Activated T-cell treated with anti-CD3 and anti-CD28 coated beads, Interleukin-2, amount 50 U/mL, for 24 hours (primary cell): ENCODE data around the gene RNF130.

Source experiments
- DNase-seq: peaks from one replicate; pipeline ENCODE4 v3.0.0-alpha.2; 2020
- H3K27ac Mint-ChIP-seq: 2 replicates; pipeline ENCODE4 v1.8.0; 2020; ENCODE audit warnings: mild to moderate bottlenecking, mixed read lengths
- H3K27me3 Mint-ChIP-seq: 2 replicates; pipeline ENCODE4 v1.8.0; 2020; ENCODE audit warnings: mixed read lengths
- H3K36me3 Mint-ChIP-seq: 2 replicates; pipeline ENCODE4 v1.8.0; 2020; ENCODE audit warnings: low read depth, mixed read lengths
- H3K4me1 Mint-ChIP-seq: 2 replicates; pipeline ENCODE4 v1.8.0; 2020; ENCODE audit warnings: low read depth, mixed read lengths
- H3K4me3 Mint-ChIP-seq: 2 replicates; pipeline ENCODE4 v1.8.0; 2020; ENCODE audit warnings: mild to moderate bottlenecking, moderate library complexity, mixed read lengths
- H3K9me3 Mint-ChIP-seq: 2 replicates; pipeline ENCODE4 v1.8.0; 2020; ENCODE audit warnings: mixed read lengths

RNF130 gene

DNA sequence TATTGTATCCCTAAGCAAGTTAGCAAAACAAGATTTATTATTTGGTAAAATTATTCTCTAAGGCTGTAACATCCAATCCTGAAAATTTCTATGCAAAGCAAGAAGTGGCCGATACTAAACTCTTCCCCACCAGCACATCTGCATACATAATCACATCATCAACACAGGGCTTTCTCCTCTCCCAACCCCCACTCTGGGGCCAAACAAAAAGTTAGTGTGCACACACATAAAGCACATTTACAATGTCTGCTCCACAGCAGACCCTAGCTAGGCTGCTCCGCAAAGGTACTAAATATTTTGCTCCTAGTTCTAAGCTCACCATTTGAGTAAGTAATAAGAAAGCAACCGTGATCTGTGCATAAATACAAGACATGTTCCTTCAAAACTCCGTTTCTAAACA is 3.6 kb downstream of the RNF130 start:
- peaks cover 35% of the 10 kb centered on the region for H3K4me1 Mint-ChIP-seq
- H3K36me3 Mint-ChIP-seq, result peaks cover 5% of the 10 kb centered on the region
- peaks cover 2% of the 10 kb centered on the region for H3K9me3 Mint-ChIP-seq
- H3K4me3 Mint-ChIP-seq, result no peak overlapping the region
- H3K27ac Mint-ChIP-seq, result no peak overlapping the region
- H3K27me3 Mint-ChIP-seq, result no peaks in the 10 kb centered on the region
- DNase-seq, result no peak

DNA sequence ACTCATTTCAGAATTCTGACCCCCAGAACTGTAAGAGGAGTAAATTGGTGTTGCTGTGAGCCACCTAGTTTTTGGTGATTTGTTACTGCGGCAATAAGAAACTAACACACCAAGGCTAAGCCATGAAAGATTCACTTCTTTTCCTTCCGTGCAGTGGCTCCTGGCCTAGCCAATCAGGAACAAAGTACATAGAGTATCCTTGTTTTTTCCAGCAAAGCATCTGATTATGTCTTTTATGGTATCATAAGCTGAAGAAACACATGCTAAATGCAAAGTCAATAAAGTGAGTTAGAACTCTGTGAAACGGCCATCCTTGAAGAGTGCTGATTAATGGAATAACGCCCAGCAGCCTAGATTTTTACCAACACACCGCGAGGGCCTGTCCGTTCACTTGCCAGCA is 11.4 kb downstream of the RNF130 start:
- Mint-ChIP-seq H3K36me3 (no peaks in the 10 kb centered on the region), H3K27me3 (no peaks in the 10 kb centered on the region), H3K4me1 (no peaks in the 10 kb centered on the region), H3K27ac (no peak overlapping the region), H3K4me3 (no peak overlapping the region), H3K9me3 (no peaks in the 10 kb centered on the region)
- DNase-seq, result no peak

DNA sequence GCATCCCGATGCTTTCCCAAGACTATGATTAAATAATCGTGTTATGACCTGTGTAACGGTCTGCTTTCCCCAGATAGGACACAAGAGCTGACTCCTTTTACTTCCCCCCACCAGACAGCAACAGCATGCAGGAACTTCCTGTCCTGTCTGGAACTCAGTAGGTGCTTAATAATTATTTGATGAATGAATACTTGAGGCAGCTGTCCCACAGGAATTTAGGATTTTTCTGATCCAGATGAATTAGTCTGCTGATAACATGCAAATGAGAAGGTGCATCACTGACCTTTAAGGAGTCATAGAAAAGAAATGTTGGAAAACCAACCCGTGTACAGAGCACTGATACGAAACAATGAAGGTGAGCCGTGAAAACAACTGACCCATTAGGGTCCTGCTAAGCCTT is 12.2 kb downstream of the RNF130 start:
- Mint-ChIP-seq H3K27me3 (no peaks in the 10 kb centered on the region), H3K27ac (no peak overlapping the region), H3K4me1 (peaks cover under 1% of the 10 kb centered on the region), H3K9me3 (no peaks in the 10 kb centered on the region), H3K4me3 (no peak overlapping the region), H3K36me3 (no peaks in the 10 kb centered on the region)
- DNase-seq, result no peak

DNA sequence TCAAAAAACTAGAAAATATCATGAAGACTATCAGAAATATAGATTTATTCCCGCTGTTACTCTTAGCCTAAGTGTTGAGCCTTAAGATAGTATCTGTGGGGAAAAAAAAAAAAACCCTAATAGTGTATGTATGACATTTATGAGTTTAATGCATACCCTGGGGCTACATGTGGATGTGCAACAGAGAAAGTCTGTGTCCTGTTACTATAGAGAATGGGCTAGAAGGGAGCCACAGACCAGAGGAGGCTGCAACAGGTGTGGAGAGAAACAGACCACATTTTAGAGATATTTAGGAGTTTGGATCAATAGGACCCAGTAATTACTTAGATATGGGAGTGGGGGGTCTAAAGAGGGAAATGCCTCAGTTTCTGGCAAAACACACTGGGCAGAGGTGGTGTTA is 15.4 kb downstream of the RNF130 start:
- Mint-ChIP-seq H3K27ac (no peak overlapping the region), H3K9me3 (no peaks in the 10 kb centered on the region), H3K27me3 (no peaks in the 10 kb centered on the region), H3K4me1 (peaks cover 12% of the 10 kb centered on the region), H3K36me3 (no peaks in the 10 kb centered on the region), H3K4me3 (no peak overlapping the region)
- DNase-seq, result no peak

DNA sequence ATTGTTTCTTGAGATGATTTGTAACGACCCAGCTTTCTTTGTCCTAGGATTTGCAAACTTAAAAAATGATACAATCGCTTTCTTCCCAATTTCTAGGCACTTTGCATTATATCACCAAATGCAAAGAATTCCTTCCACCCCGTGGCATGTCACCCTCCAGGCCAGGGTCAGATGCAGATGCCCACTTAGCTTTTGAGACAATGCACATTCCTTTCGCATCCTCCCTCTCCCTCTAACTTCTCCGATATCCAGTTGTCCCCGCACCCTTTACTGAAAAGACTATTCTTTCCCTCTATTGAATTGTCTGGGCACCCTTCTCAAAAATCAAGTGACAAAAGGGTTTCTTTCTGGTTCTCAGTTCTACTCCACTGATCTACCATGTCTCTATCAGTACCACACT is 17.3 kb downstream of the RNF130 start:
- Mint-ChIP-seq H3K4me3 (no peak overlapping the region), H3K27me3 (no peaks in the 10 kb centered on the region), H3K9me3 (no peaks in the 10 kb centered on the region), H3K27ac (no peak overlapping the region), H3K4me1 (peaks cover 15% of the 10 kb centered on the region), H3K36me3 (no peaks in the 10 kb centered on the region)
- no peak for DNase-seq

DNA sequence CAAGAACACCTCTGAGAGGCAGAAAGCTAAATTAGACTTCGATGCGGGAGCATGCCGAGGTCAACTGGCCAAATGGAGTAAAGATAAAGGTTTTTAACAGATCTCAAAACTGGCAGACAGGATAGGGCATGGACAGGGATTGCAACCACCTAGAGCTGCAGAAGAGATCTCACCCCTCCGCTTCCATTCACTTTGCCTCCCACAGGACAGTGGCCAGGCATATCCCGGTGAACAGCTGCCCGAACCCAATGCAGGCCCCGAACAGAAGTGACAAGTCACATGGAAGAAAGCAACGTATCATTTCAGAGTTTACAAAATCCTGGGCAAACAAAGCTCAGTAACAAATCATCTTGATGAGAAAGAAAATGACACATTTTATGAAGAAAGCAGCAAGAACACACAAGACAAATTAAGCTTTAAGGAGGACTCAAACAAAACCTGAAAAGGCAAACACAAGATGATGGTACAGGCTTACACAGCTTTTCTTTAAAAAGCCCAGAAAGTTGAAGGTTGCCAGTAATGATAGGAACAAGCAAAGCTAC is 18.4 kb downstream of the RNF130 start:
- H3K9me3 Mint-ChIP-seq, result no peaks in the 10 kb centered on the region
- no peaks in the 10 kb centered on the region for H3K36me3 Mint-ChIP-seq
- no peak overlapping the region for H3K4me3 Mint-ChIP-seq
- no peak for DNase-seq
- H3K4me1 Mint-ChIP-seq, result peaks cover 15% of the 10 kb centered on the region
- no peak overlapping the region for H3K27ac Mint-ChIP-seq
- no peaks in the 10 kb centered on the region for H3K27me3 Mint-ChIP-seq

DNA sequence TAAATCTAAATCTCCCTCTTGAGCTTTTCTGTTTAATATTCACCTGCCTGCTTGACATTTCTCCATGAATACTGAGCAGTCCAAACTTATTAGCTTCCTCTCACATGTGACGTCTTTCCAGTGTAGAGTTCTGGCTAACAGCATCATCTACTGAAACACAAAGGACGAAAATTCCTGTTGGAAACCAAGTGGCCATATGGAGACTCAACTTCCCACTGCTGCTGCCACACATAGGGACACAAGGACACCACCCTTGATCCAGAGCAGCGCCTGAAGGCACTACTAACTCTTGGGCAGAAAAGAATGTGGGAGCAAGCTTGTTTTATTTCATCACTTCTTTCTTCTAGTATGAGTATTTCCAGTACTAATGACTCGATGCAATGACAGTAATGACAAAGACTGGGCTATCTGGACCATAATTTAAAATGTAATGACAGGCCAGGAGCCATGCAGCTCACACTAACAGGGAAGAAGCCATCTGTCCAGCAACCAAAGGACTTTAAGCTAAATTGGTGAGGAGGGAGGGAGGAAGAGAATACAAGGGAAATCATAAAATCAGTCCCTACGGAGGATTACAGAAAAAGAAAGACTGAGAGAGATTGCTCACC is 19.2 kb downstream of the RNF130 start:
- Mint-ChIP-seq H3K4me1 (peaks cover 15% of the 10 kb centered on the region), H3K4me3 (no peak overlapping the region), H3K27me3 (no peaks in the 10 kb centered on the region), H3K36me3 (no peaks in the 10 kb centered on the region), H3K9me3 (no peaks in the 10 kb centered on the region), H3K27ac (no peak overlapping the region)
- no peak for DNase-seq

DNA sequence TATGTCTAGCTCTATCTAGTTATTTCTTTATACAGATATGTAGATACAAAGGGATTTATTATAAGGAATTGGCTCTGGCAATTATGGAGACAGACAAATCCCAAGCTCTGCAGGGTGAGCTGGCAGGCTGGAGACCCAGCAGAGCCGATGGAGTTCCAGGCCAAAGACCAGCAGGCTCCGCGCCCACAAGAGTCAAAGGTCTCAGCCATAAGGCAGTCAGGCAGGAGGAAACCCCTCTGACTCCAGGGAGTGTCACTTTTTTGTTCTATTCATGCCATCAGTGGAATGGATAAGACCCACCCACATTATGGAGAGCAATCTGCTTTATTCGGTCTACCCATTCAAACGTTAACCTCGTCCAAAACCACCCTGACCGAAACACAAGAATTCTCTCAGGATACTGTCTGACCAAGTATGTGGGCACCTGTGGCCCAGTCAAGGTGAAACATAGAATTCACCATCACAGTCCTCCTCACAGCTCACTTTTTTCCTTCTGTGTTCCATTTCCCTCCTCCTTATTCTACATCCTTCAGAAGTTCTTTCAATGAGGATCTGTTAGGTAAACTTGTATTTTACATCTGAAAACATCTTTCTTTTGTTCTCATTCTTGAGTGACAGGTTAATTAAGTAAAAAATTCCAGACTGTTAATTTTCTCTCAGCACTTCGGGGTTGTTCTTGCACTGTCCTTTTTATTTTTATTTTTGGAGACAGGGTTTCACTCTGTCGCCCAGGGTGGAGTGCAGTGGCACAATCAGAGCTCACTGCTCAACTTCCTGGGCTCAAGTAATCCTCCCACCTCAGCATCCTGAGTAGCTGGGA is 21.2 kb downstream of the RNF130 start:
- no peak overlapping the region for H3K4me3 Mint-ChIP-seq
- peaks cover 18% of the 10 kb centered on the region for H3K4me1 Mint-ChIP-seq
- no peaks in the 10 kb centered on the region for H3K27me3 Mint-ChIP-seq
- no peak for DNase-seq
- no peaks in the 10 kb centered on the region for H3K36me3 Mint-ChIP-seq
- no peaks in the 10 kb centered on the region for H3K9me3 Mint-ChIP-seq
- no peak overlapping the region for H3K27ac Mint-ChIP-seq

DNA sequence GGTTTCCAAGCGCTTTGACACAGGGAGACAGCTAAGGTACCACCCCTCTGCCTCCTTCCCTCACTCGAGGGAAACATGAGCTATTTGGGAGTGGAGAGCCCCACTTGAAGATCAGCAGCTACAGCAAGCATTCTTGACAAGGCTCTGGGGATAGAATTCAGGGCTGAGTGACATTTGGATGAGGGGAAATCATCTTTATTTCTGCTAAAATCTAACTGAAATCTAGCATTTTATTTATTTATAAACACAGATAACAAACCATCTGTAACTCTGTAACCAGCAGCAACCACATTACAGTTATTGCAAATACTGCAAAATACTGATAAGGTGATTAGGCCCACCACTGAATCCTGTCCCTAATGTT is 22.4 kb downstream of the RNF130 start:
- Mint-ChIP-seq H3K9me3 (no peaks in the 10 kb centered on the region), H3K27ac (no peak overlapping the region), H3K4me1 (peaks cover 16% of the 10 kb centered on the region), H3K4me3 (no peak overlapping the region), H3K36me3 (no peaks in the 10 kb centered on the region), H3K27me3 (no peaks in the 10 kb centered on the region)
- no peak for DNase-seq

DNA sequence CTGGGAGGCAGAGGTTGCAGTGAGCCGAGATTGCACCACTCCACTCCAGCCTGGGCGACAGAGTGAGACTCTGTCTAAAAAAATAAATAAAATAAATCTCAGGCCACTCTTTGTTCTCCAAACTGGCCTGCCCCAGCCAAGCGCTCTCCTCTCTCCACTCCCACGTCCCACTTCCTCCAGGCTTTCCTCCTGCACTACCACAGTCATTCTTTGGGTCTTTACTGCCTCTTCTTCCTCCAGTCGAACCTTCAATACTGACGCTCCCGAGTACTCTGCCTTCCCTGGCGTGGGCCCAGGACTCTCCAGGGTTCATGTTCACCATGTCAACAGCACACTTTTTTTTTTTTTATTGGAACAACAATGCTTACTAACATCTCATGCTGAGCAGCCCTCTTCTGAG is 23.9 kb downstream of the RNF130 start:
- H3K27ac Mint-ChIP-seq, result no peak overlapping the region
- no peak for DNase-seq
- no peak overlapping the region for H3K4me3 Mint-ChIP-seq

DNA sequence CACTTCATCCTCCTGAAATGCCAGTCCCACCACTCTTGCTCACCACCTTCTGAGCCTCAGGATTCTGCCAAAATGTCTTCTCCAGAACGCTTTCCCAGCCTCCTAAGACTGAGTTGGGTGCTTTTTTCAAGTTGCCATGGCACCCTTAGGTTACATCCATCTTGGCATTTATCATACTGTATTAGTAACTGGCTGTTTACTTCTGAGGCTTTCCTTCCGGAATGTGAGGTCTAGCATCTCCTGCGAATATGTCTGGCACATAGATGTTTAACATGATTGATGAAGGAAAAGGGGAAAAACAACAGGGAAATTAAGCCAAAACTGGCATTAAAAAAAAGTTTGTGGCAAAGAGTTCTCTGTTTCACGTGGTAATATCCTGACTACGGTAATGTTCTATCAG is 24.9 kb downstream of the RNF130 start:
- no peak for DNase-seq
- Mint-ChIP-seq H3K36me3 (no peaks in the 10 kb centered on the region), H3K4me3 (no peak overlapping the region), H3K27me3 (no peaks in the 10 kb centered on the region), H3K4me1 (peaks cover 6% of the 10 kb centered on the region), H3K9me3 (no peaks in the 10 kb centered on the region), H3K27ac (no peak overlapping the region)

More for the DNA sequence above, 23.9 kb downstream of the RNF130 start:
- H3K27me3 Mint-ChIP-seq, result no peaks in the 10 kb centered on the region
- H3K9me3 Mint-ChIP-seq, result no peaks in the 10 kb centered on the region
- H3K4me1 Mint-ChIP-seq, result peaks cover 13% of the 10 kb centered on the region
- no peaks in the 10 kb centered on the region for H3K36me3 Mint-ChIP-seq

DNA sequence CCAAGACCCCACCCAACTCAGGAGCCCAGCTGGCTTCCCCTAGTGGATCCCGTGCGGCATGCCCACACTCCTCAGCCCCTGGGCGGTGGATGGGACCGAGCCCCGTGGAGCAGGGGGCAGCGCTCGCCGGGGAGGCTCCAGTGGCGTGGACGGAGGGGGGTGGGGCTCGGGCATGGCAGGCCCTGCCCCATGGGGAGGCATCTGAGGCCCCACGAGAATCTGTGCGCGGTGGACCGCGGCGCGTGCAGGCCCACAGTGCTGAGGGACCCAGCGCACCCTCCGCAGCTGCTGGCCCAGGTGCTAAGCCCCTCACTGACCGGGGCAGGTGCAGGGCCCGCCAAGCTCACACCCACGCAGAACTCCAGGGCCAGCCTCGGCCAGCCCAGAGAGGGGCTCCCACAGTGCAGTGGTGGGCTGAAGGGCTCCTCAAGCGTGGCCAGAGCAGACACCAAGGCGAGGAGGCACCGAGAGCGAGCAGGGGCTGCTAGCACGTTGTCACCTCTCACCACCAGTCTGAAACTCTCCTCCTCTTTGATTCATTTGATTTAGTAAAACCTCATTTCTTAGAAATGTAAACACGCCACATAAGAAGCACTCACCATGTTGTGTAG is 25.6 kb downstream of the RNF130 start:
- H3K4me1 Mint-ChIP-seq, result peaks cover 6% of the 10 kb centered on the region
- no peaks in the 10 kb centered on the region for H3K27me3 Mint-ChIP-seq
- no peak overlapping the region for H3K4me3 Mint-ChIP-seq
- no peak for DNase-seq
- H3K9me3 Mint-ChIP-seq, result no peaks in the 10 kb centered on the region
- H3K27ac Mint-ChIP-seq, result no peak overlapping the region
- no peaks in the 10 kb centered on the region for H3K36me3 Mint-ChIP-seq

DNA sequence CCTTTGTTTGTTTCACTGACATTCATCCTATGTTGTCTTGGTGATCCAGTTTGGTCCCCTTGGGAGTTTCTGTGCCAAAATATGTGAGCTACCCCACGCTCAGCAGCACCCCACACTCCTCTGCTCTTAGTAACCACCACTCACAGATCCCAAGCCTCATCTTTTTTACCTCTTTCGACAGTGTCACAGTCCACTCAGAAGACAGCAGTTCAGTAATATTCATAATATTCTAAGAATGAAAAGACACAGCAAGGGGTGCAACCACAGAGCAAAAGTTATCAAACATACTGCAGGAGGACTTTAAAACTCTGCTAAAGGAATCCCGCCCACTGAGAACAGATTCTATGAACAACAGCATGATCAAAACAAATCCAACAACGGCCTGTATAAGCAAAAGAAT is 28.2 kb downstream of the RNF130 start:
- Mint-ChIP-seq H3K9me3 (no peaks in the 10 kb centered on the region), H3K36me3 (peaks cover 20% of the 10 kb centered on the region), H3K27ac (no peak overlapping the region), H3K4me3 (no peak overlapping the region), H3K4me1 (peaks cover 4% of the 10 kb centered on the region), H3K27me3 (no peaks in the 10 kb centered on the region)
- DNase-seq, result no peak

DNA sequence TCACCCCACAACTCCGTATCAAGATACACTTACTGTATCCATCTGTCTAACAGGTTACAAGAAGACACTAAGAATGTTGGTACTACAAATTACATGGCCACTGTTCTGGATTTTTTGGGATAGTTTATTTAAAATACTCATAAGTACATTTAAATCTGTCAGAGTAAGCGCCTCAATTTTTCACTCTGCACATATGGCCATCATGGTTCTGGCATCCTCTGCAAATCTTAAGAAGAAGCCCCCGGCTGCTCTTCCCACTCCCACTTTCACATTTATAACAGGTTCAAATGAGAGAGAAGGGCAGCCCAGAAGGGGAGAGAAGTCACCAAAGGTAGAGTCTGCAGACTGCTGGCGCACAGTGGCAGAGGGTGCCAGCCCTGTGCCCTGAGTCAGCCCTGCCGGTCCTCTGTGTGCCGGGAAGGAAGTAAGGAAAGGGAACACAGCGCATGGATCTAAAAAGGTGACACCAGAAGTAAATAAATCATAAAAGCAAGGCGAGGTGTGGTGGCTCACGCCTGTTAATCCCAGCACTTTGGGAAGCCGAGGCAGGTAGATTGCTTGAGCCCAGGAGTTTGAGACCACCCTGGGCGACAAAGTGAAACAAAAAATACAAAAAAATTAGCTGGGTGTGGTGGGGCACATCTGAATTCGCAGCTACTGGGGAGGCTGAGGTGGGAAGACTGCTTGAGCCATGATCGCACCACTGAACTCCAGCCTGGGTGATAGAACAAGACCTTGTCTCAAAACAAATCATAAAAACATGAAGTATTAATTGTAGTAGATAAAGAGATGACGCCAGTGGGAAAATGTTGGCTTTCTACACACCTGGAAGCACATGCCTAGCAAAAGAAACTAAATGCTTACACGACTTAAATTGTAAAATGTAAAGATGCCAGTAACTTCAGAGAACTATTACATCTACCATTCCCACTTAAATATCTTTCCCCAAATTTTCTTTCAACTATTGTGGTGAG is 30.0 kb downstream of the RNF130 start:
- Mint-ChIP-seq H3K36me3 (peaks cover 36% of the 10 kb centered on the region), H3K27me3 (no peaks in the 10 kb centered on the region), H3K4me3 (no peak overlapping the region), H3K9me3 (no peaks in the 10 kb centered on the region), H3K27ac (no peak overlapping the region), H3K4me1 (peaks cover 4% of the 10 kb centered on the region)
- DNase-seq, result no peak
